Left ventricle myocardium superior (tissue), 1 donor: Measurements from ENCODE around the gene ITGA2. TPM values are rescaled to one million over a fixed set of nuclear protein-coding genes. Genes with fewer than 3 reads are reported as not detected.

ENCODE experiments used
- ATAC-seq: fragments of 200-7000 bp; cut with Tn5 transposase; one replicate; pipeline ENCODE4 v1.9.1; 2020; ENCODE audit warnings: mild to moderate bottlenecking, moderate library complexity
- DNase-seq: peaks from one replicate; pipeline ENCODE4 v3.0.0-alpha.2; 2020
- intact Hi-C: fragments of 100-400 bp; cut with micrococcal nuclease; formaldehyde crosslinking; loops from one replicate; pipeline ENCODE4 v1.11.0; 2022
- total RNA-seq: library from RNA; stranded (reverse); fragmentation: NEBNext Ultra II Directional; extraction: Animal tissue kit (Norgen Biotek cat#: 25700); gene quantifications from one replicate; pipeline ENCODE4 v1.2.1, GENCODE V29; 2021
- donor health status: DM: no; HTN: yes; CAD: no; lungs with severe emphysema.

ITGA2 gene
- total RNA-seq, 1 donor from 2014 or later, result 0.69 TPM

DNA sequence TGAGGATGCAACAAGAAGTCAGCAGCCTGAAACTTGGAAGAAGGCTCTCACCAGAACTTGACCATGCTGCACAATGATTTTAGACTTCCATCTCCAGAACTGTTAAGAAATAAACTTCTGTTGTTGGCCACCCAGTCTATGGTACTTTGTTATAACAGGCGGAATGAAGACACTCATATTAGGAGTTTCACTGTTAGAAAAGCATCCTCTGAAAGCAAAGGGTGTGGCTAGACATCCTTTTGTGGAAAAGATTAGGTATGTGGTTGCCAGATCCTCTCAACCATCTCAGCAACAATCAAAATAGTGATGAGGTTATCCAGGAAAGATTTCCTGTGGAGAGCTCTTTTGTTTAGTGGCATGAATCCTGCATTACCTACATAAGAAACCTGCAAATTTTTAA is 20.7 kb downstream of the ITGA2 start:
- intact Hi-C loops, result no loop called here
- DNase-seq, result no peak
- ATAC-seq, result no peak

DNA sequence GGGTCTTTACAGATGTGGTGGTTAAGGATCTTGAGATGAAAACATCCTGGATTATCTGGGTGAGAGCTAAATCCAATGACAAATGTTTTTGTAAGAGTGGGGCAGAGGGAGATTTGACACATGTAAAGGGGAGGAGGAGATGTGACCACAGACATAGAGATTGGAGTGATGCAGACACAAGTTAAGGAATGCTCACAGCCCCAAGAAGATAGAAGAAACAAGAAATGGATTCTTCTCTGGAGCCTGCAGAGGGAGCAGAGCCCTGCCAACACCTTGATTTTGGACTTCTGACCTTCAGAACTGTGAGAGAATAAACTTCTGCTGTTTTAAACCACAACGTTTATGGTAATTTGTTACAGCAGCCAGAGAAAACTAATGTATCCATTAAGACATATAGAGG is 21.7 kb downstream of the ITGA2 start:
- ATAC-seq, result no peak
- intact Hi-C loops, result no loop called here
- DNase-seq, result no peak

DNA sequence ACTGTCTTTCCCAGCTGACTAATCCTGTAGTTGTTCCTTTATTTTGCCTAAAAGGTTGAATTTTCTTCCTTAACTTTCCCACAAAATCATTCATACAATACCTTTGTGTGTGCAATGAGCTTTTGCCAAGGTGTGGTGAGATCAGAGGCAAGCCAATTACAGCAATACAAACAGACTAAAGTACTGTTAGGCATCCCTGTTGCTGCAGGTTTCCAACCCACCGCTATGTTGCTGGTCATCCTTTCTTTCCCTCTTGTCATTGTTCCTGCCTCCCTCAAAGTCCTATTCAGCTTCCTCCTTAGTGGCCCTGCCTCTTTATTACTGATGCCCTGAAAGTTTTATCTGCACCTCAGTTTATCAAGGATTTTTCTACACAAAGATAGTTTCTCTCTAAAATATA is 22.1 kb downstream of the ITGA2 start:
- intact Hi-C loops, result no loop called here
- DNase-seq (no peak), ATAC-seq (no peak)

DNA sequence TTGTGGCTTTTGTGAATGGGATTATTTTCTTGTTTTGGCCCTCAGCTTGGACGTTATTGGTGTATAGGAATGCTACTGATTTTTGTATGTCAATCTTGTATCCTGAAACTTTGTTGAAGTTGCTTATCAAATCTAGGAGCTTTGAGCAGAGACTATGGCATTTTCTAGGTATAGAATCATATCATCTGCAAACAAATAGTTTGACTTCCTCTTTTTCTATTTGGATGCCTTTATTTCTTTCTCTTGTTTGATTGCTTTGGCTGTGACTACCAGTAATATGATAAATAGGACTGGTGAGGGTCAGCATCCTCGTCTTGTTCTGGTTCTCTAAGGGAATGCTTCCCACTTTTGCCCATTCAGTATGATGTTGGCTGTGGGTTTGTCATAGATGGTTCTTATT is 24.7 kb downstream of the ITGA2 start:
- no peak for DNase-seq
- intact Hi-C loops, result no loop called here
- ATAC-seq, result no peak

DNA sequence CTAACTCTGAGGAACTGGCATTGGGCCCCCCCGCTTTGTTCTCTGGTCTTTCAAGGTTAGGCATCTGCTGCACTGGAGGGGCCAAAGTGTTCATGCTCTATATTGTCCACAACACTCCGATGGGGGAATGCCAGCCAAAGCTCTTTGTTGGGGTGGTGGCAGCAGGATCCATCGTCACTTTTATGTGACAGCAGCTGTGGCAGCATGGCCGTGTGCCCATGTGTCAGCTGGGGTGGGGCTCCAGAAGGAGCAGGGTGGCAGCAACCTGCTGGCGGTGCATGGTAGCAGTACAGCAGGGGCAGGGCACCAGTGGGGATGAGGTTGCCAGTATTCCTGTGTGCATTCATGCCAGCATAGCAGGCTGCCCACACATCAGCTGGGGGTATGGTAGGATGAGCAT is 28.2 kb downstream of the ITGA2 start:
- intact Hi-C loops, result no loop called here
- ATAC-seq (no peak), DNase-seq (no peak)

DNA sequence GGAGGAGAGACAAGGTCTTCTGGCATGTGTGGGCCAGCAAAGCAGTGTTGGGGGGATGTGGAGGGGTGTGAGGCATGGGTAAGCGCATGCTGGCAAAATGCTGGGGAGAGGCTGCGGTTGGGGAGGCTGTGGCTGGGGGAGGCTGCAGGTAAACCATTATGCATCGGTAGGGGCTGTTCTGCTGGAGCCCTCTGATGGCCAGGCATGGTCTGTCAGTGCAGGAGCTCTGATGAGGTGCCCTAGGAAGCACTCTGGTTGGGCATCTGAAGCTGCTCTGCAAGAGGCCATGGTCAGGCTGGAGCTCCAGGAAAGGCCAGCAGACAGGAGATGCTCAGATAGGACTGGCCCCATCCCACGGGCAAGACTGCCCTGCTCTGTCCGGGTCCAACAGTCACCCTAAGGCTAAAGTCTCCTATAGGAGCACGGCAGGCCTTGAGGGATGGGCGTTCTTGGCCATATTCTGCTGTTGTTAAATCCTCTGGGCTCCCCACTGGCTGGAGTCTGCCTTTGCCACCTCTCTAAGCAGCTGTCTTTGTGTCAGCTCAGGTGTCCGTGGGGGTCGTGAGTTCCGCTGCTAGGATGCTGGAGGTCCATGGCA is 28.7 kb downstream of the ITGA2 start:
- ATAC-seq (no peak), DNase-seq (no peak)
- intact Hi-C loops, result no loop called here

DNA sequence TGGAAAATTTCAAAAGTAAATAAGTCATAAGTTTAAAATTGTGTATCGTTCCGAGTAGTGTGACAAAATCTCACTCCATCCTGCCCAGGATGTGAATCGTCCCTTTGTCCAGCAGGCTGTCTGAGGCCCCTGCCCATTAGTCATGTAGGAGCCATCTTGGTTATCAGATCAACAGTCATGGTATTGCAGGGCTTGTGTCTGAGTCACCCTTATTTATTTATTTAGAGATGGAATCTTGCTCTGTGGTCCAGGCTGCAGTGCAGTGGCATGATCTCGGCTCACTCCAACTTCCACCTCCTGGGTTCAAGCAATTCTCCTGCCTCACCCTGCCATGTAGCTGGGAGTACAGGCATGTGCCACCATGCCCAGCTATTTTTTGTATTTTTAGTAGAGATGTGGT is 30.2 kb downstream of the ITGA2 start:
- DNase-seq (no peak), ATAC-seq (no peak)
- intact Hi-C loops, result no loop called here

DNA sequence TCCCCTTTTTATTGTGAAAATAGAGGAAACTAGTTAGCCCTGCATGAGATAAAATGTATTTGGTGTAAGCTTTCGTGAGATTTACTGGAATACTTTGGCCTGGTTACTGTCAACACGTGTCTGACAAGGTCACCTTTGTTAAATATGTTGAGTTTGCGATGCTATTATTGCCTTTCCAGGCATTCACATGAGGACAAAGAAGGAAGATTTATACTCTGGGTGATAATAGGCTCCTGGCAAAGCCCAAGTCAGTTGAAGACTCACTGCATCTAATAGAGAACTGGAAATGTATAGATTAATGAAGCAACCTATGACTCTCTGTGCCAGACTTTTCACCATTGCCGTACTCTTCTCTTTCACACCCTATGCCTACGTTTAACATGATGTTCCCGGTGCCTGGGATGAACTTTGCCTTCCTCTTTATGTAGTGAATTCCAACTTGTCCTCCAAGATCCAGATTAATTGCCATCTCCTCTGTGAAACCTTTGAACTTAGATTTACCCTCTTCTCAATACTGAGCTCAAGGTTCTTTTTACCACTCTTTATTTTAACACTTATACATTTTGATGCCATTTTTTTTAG is 33.9 kb downstream of the ITGA2 start:
- intact Hi-C loops, result no loop called here
- no peak for ATAC-seq
- DNase-seq, result no peak

DNA sequence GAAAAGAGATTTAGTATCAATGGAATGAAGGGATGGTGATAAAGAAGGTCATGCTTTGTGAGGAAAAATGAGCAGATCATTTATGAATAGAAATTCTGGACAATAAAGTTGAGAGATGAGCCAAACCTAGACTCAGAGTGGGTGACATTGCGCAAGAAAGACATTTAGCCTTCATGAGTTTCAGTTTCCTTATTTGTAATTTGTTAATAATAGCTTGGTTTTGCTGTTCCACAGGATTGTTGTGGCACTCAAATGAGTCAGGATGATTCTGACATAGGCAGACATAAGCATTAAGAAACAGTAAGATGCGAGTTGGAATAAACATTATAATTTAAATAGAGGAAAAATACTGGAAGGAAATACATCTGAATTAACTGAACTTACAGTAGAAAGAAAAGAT is 34.8 kb downstream of the ITGA2 start:
- ATAC-seq (no peak), DNase-seq (no peak)
- intact Hi-C loops, result no loop called here

DNA sequence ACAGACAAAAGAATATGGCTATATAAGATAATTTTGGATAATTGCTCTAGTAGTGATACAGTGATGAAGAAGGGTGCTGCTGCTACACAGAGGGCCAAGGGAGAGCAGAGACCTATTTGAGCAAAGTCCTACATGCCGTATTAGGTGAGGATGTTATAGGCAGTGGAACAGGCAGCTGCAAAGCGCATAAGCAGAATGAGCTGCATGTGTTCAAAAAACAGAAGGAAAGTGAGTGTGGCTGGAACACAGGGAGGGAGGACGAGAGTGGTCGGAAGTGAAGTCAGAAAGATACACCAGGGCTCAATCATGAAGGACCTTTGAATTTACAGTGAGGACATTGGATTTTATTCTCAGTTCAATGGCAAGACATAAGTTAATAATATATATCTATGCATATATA is 35.4 kb downstream of the ITGA2 start:
- DNase-seq (no peak), ATAC-seq (no peak)
- intact Hi-C loops, result no loop called here

DNA sequence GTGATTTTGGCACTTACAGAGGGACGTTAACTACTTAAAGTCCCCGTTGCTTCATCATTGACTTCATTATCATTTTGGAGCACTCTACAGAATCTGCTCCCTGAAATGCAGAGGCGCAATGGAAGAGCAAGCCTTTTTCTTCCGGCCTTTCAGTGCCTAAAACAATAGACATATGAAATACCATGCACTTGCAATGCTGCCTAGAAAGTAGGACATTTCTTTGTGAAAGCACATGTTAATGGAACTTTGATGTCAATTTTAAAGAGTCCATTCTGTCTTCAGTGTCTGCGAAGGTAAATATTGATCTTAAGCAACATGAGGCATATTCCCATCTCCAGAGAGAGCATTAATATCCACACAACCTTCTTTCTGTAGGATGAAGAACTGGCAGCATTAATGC is 36.3 kb downstream of the ITGA2 start:
- ATAC-seq (no peak), DNase-seq (no peak)
- intact Hi-C loops, result no loop called here

DNA sequence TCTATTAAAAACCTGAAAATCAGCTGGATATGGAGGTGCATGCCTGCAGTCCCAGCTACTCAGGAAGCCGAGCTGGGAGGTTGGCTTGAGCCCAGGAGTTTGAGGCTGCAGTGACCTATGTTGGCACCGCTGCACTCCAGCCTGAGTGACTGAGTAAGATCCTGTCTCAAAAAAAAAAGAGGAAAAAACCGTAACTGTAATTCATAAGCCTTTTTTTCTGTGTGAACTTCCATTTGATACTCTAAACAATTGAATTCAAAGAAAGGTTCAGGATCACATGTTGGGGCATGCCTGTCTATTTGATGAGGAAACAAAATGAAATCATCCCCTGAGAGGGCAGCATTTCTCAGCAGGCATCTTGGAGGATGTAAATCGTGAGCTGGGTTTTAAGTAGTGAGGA is 38.8 kb downstream of the ITGA2 start:
- intact Hi-C loops, result no loop called here
- ATAC-seq (no peak), DNase-seq (no peak)

DNA sequence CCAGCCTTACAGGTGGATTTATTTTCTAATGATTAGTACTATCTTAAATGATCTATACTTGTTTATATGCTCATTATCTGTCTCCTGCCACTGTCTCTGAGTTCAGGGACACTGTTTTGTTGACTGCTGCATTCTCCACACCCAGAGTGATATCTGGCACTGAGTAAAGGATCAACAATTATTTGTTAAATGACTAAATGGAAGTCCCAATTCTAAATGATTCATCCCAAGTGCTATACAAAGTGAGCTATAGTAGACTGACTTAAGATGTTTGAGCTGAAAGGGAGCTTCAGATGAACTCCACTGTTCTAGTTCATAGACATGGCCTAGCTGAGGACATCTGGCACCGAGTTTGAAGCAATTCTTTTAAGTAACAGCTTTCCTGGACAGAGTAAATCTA is 40.5 kb downstream of the ITGA2 start:
- DNase-seq (no peak), ATAC-seq (no peak)
- intact Hi-C loops, result no loop called here

DNA sequence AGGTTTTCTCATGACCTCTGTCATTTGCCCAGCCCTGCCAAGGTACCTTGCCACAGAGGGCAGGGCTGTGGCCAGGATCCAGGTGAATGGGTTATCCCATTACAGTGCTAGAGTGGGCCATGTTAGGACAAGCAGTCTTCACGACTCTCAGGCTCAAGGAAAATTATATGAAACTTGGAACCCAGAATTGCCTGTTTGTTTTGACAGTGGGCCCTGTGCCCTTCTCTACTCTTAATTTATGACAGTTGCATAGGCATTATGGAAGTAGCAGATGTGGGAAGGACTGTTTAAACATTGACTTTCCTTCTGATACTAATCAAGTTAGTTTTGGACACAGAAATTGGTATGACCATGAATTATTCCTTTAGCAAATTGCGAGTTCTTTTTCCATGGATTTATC is 41.7 kb downstream of the ITGA2 start:
- no peak for DNase-seq
- intact Hi-C loops, result no loop called here

DNA sequence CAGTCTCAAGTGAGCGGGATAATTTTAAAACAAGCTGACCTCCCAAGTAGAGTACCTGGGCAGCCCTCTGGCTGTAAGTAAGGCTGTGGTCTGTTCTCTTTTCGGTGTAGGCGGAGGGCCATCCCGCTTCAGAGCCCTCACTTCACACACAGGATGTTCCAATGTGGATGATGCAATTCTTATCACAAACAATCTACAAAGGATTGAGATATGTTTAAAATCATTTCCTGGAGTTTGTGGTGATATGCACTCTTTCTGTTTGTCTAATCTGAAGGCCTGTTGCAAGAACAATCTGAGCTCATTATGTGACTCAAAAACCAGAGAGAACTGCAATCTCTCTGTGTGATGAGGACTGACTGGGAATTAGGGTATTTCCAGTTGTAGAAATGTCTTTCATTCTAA is 42.5 kb downstream of the ITGA2 start:
- DNase-seq (no peak), ATAC-seq (peak; percentile 44)
- intact Hi-C loops, result no loop called here

More for the DNA sequence above, 41.7 kb downstream of the ITGA2 start:
- no peak for ATAC-seq

DNA sequence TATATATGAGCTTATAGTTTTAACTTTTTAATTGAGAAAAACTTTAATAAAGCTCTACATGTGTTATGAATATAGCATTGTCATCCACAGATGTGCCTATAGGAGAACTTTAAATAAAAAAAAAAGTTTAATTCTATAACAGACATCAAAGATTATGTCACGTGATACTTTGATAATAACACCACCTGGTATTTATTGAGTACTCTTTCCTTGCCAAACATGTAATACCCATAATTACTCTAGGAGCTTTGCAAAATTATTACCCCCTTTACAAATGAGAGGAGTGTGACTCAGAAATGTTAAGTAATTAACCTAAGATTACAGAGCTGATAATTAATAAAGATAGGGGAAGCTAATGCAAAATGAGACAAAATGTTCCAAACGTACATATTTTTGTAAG is 43.0 kb downstream of the ITGA2 start:
- DNase-seq (no peak), ATAC-seq (no peak)
- intact Hi-C loops, result no loop called here

DNA sequence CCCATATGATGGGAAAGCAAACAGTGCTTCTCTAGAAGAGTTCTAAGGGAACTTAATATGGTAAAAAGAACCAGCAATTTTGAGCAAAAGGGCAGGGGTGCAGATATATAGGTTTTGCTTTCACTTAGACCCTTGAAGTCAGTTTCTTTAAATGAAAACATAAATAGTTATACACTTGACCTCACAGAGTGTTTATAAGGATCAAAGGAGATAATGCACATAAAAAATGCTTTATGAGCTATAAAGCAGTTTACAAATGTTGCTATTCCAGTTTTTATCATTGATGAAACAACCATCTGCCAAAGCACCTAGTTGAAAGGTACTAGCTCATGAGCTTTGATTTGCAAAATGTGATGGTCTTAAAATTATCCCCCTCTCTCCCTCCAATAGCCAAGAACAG is 45.7 kb downstream of the ITGA2 start:
- ATAC-seq (no peak), DNase-seq (no peak)
- intact Hi-C loops, result no loop called here

DNA sequence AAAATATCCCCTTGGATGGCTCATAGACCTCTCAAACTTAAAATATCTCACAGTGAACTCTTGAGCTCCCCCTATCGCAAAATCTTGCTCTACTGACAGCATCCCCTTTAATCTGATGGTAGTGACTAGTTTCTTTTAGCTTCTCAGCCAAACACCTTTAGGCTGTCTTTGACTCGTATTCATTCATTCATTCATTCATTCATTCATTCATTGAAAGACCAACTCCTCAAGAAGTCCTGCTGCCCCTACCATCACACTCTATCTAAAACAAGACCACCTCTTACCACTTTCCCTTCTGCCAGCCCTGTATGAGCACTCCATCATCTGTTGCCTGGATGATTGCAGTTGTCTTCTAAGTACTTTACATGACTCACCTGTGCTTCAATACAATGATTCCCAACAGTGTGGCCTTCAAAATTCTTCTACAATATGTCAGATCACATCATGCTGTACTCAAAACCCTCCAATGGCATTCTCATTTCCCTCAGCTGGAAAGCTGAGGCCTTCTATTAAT is 46.8 kb downstream of the ITGA2 start:
- ATAC-seq (no peak), DNase-seq (no peak)
- intact Hi-C loops, result no loop called here

DNA sequence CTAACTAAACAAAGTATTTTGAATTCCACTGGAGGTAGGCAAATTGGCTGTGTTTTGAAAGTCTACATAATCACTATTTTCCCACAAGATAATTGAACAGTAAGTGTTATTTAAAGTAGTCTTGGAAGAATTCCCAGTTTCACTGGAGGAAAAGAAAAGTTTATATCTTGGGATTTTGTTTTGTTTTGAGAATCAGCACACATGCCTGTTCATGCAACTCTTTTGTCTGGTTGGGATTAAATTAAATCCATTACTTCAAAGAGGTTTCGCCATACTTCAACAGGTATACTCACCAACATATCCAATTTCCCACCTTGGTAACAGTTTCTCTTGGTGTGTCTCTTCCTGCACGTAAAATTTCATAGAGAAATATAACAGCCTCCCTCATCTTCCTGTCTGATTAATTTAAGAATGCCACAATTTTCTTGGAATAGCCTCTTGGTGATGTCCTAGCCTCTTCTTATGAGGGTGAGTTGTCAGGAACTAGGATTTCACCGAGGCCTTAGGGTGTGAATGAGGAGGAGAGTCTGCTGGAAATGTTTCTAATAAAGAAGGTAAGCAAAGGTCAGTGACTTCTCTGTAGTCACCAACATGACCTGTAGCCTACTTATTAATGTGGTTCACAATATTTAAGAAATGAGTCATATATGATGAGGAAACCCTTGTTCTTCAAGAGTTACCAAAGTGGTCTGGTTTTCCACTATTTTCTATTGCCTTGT is 48.1 kb downstream of the ITGA2 start:
- DNase-seq, result no peak
- ATAC-seq, result no peak
- intact Hi-C loops, result no loop called here

DNA sequence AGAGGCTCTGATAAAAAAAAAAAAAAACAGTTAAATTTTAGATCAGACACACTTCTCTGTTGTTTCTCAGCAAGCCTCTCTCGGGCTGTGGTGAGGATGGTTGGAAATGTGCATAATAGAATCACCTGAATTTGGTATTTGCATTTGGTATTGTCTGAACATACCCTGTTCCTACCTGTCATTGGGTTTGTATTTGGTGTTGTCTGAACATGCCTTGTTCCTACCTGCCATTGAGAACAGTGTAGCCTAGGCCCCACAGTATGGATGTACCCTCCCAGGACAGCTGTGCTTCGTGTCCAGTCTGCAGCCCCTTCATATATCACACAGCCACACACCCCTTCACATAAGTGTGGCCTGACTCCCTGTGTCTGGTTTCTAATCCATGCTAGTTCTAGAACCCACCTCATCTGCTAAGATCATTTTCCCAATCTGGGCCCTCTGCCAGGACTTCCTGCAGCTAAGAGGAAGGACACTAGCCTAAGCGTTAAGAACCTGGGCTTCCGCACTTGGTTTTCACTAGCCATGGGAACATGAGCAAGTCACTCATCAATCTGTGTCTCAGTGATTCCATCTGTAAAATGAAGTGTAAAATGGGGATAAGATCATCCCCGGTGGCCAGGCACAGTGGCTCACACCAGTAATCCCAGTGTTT is 49.2 kb downstream of the ITGA2 start:
- DNase-seq (peak; percentile 34), ATAC-seq (peak; percentile 38)
- intact Hi-C loops, result no loop called here
